ENCODE measurements around the gene SRPRB. TPM values are rescaled to one million over a fixed set of nuclear protein-coding genes. Genes with fewer than 3 reads are reported as not detected.

Gene SRPRB
- total RNA-seq, 2 donors from 2014 or later: 32.8 to 37.7 TPM

GRCh38 chr3:133849346-133849745, 43.7 kb downstream of the SRPRB start:
- no peak for ATAC-seq (ENCODE audit: insufficient number of reproducible peaks, low FRiP score, low read depth)
- Histone ChIP-seq H3K36me3 (no peaks in the 10 kb centered on the region), H3K4me1 (ENCODE audit: control insufficient read depth in 1 of 2, low read depth in 2 of 2) (peaks cover 0 to 11% of the 10 kb centered on the region in 2 donors), H3K9me3 (no peaks in the 10 kb centered on the region), H3K27me3 (replicated peaks; ENCODE audit: insufficient read depth) (no peaks in the 10 kb centered on the region), H3K27ac (no peak overlapping the region), H3K4me3 (no peak overlapping the region)
- no peak for DNase-seq (ENCODE audit: low spot score)
- no peak for TF ChIP-seq CTCF (IDR thresholded peaks at IDR 0.05)

- H3K9me3 ChIP-seq: no peaks in the 10 kb centered on the region
- TF ChIP-seq CTCF (IDR thresholded peaks at IDR 0.05): no peak
- DNase-seq (ENCODE audit: low spot score): no peak
These were observed 44.4 kb downstream of the SRPRB start for GRCh38 chr3:133850034-133850433.

GRCh38 chr3:133851266-133851906, 45.8 kb downstream of the SRPRB start:
- no peak overlapping the region for H3K4me3 ChIP-seq
- peaks cover 0 to 21% of the 10 kb centered on the region in 2 donors for H3K4me1 ChIP-seq (ENCODE audit: control insufficient read depth in 1 of 2, low read depth in 2 of 2)
- TF ChIP-seq CTCF (IDR thresholded peaks at IDR 0.05): no peak
- DNase-seq (ENCODE audit: low spot score) (no peak), ATAC-seq (ENCODE audit: insufficient number of reproducible peaks, low FRiP score, low read depth) (no peak)
- H3K36me3 ChIP-seq: no peaks in the 10 kb centered on the region
- no peaks in the 10 kb centered on the region for H3K9me3 ChIP-seq
- no peak overlapping the region for H3K27ac ChIP-seq
- no peaks in the 10 kb centered on the region for H3K27me3 ChIP-seq (replicated peaks; ENCODE audit: insufficient read depth)

More at GRCh38 chr3:133850034-133850433, 44.4 kb downstream of the SRPRB start:
- no peak for ATAC-seq (ENCODE audit: insufficient number of reproducible peaks, low FRiP score, low read depth)
- peaks cover 0 to 18% of the 10 kb centered on the region in 2 donors for H3K4me1 ChIP-seq (ENCODE audit: control insufficient read depth in 1 of 2, low read depth in 2 of 2)
- H3K27ac ChIP-seq: no peak overlapping the region
- no peaks in the 10 kb centered on the region for H3K36me3 ChIP-seq
- no peaks in the 10 kb centered on the region for H3K27me3 ChIP-seq (replicated peaks; ENCODE audit: insufficient read depth)
- no peak overlapping the region for H3K4me3 ChIP-seq

GRCh38 chr3:133851931-133852330, 46.3 kb downstream of the SRPRB start:
- TF ChIP-seq CTCF (IDR thresholded peaks at IDR 0.05): no peak
- no peak overlapping the region for H3K4me3 ChIP-seq
- no peaks in the 10 kb centered on the region for H3K9me3 ChIP-seq
- ATAC-seq (ENCODE audit: insufficient number of reproducible peaks, low FRiP score, low read depth): no peak
- no peak for DNase-seq (ENCODE audit: low spot score)
- peaks cover 0 to 21% of the 10 kb centered on the region in 2 donors for H3K4me1 ChIP-seq (ENCODE audit: control insufficient read depth in 1 of 2, low read depth in 2 of 2)
- H3K27ac ChIP-seq: no peak overlapping the region
- H3K27me3 ChIP-seq (replicated peaks; ENCODE audit: insufficient read depth): no peaks in the 10 kb centered on the region
- no peaks in the 10 kb centered on the region for H3K36me3 ChIP-seq

GRCh38 chr3:133853063-133853924, 47.7 kb downstream of the SRPRB start:
- no peak for ATAC-seq (ENCODE audit: insufficient number of reproducible peaks, low FRiP score, low read depth)

More at GRCh38 chr3:133853063-133853924, 47.7 kb downstream of the SRPRB start:
- Histone ChIP-seq H3K27ac (no peak overlapping the region), H3K36me3 (no peaks in the 10 kb centered on the region), H3K4me3 (no peak overlapping the region), H3K27me3 (replicated peaks; ENCODE audit: insufficient read depth) (no peaks in the 10 kb centered on the region), H3K9me3 (no peaks in the 10 kb centered on the region), H3K4me1 (ENCODE audit: control insufficient read depth in 1 of 2, low read depth in 2 of 2) (peaks cover 0 to 21% of the 10 kb centered on the region in 2 donors)
- no peak for TF ChIP-seq CTCF (IDR thresholded peaks at IDR 0.05)
- no peak for DNase-seq (ENCODE audit: low spot score)
